HepG2 (cell line): ENCODE measurements around the gene CDH1. TPM values are rescaled to one million over a fixed set of nuclear protein-coding genes. Genes with fewer than 3 reads are reported as not detected.

Experiments used
- ATF2 ChIP-seq: sonication (generic); formaldehyde crosslinking; IDR thresholded peaks from 2 replicates; pipeline ENCODE4 v1.4.0; 2020; ENCODE audit warnings: missing genetic modification reagents
- ESRRA ChIP-seq: sonication (generic); formaldehyde crosslinking; IDR thresholded peaks from 2 replicates; pipeline ENCODE4 v1.5.1; 2020; ENCODE audit warnings: mild to moderate bottlenecking, low read depth, missing genetic modification reagents
- GABPA ChIP-seq, 2 experiments: IDR thresholded peaks; 2 replicates each; pipeline ENCODE4 v1.6.1; 2011 to 2016; ENCODE audit warnings: low read depth in 2 of 2, low read length in 1 of 2, missing biosample characterization in 1 of 2, missing genetic modification characterization in 1 of 2
- HOXD1 ChIP-seq: sonication (generic); formaldehyde crosslinking; IDR thresholded peaks from 2 replicates; pipeline ENCODE4 v1.5.0; 2020; ENCODE audit warnings: missing genetic modification reagents
- KIAA2018 ChIP-seq: sonication (generic); formaldehyde crosslinking; IDR thresholded peaks from 2 replicates; pipeline ENCODE4 v1.5.0; 2020; ENCODE audit warnings: mild to moderate bottlenecking, missing genetic modification reagents, borderline replicate concordance
- SOX13 ChIP-seq, 3 experiments: fragments of 450-650 bp in 1 of 3; sonication (generic) in 1 of 3; formaldehyde crosslinking in 1 of 3; IDR thresholded peaks in 2 of 3; conservative IDR thresholded peaks in 1 of 3; 2 replicates each; pipeline versions ENCODE4 v1.5.0 to v1.6.1; 2016 to 2020; ENCODE audit warnings: antibody characterized with exemption in 1 of 3, mild to moderate bottlenecking in 1 of 3, missing compliant biosample characterization in 1 of 3, missing genetic modification reagents in 1 of 3, moderate library complexity in 1 of 3
- SP1 ChIP-seq, 2 experiments: fragments of 450-650 bp in 1 of 2; sonication (generic) in 1 of 2; formaldehyde crosslinking in 1 of 2; IDR thresholded peaks; 2 replicates each; pipeline versions ENCODE4 v1.4.0 to v1.6.1; 2016 to 2020; ENCODE audit warnings: missing genetic modification reagents in 1 of 2
- SPEN ChIP-seq: sonication (generic); formaldehyde crosslinking; IDR thresholded peaks from 2 replicates; pipeline ENCODE4 v1.5.1; 2020; ENCODE audit warnings: low read depth, mild to moderate bottlenecking, missing genetic modification reagents
- TAF15 ChIP-seq: fragments of 200-400 bp; formaldehyde crosslinking; IDR thresholded peaks from one replicate; pipeline ENCODE4 v1.6.1; 2018; ENCODE audit warnings: mild to moderate bottlenecking, low read depth, low read length; ENCODE audit not compliant: poor library complexity, severe bottlenecking
- THAP11 ChIP-seq: IDR thresholded peaks from 2 replicates; pipeline ENCODE4 v1.6.1; 2016; ENCODE audit warnings: missing biosample characterization, missing genetic modification reagents
- ZNF180 ChIP-seq: sonication (generic); formaldehyde crosslinking; IDR thresholded peaks from 2 replicates; pipeline ENCODE4 v1.4.0; 2020; ENCODE audit warnings: low read depth, missing genetic modification reagents, borderline replicate concordance
- ZNF224 ChIP-seq: sonication (generic); formaldehyde crosslinking; IDR thresholded peaks from 2 replicates; pipeline ENCODE4 v1.5.0; 2020; ENCODE audit warnings: mild to moderate bottlenecking, missing genetic modification reagents
- ZNF34 ChIP-seq: sonication (generic); formaldehyde crosslinking; IDR thresholded peaks from 2 replicates; pipeline ENCODE4 v1.4.0; 2020; ENCODE audit warnings: mild to moderate bottlenecking, missing genetic modification reagents, borderline replicate concordance
- polyA plus RNA-seq, 8 experiments: library from polyadenylated mRNA; depleted of rRNA in 3 of 8; stranded (reverse) in 7 of 8; unstranded in 1 of 8; fragments of >200 nt; fragmentation: Illumina TruSeq in 4 of 8; extraction: Trizol in 4 of 8; gene quantifications; 2 replicates each; pipeline versions ENCODE4 v1.2.1 to v1.2.3, GENCODE V29; 2011 to 2016; ENCODE audit warnings: low read depth in 4 of 8, missing spikeins in 1 of 8, mixed read lengths in 1 of 8; ENCODE audit not compliant: insufficient read depth in 1 of 8
- total RNA-seq, 5 experiments: library from RNA; depleted of rRNA; stranded (reverse); fragments of >200 nt; fragmentation: Illumina TruSeq; extraction: Trizol; gene quantifications; 2 replicates each; pipeline ENCODE4 v1.2.3, GENCODE V29; 2016; ENCODE audit warnings: low read depth in 1 of 5
- TF ChIP-seq, protein P1 (sequence below): sonication (generic); formaldehyde crosslinking; IDR thresholded peaks from 2 replicates; pipeline ENCODE4 v1.4.0; 2020; ENCODE audit warnings: missing genetic modification reagents
- TF ChIP-seq, protein P2 (sequence below): fragments of 450-650 bp; IDR thresholded peaks from 2 replicates; pipeline ENCODE4 v1.6.1; 2017

The CDH1 gene
- total and polyA plus RNA-seq, 2 of the 13 experiments (the other 11 are each of a cell fraction or from before 2014, with no cell fraction given), result 0.95 to 9.8 TPM

DNA sequence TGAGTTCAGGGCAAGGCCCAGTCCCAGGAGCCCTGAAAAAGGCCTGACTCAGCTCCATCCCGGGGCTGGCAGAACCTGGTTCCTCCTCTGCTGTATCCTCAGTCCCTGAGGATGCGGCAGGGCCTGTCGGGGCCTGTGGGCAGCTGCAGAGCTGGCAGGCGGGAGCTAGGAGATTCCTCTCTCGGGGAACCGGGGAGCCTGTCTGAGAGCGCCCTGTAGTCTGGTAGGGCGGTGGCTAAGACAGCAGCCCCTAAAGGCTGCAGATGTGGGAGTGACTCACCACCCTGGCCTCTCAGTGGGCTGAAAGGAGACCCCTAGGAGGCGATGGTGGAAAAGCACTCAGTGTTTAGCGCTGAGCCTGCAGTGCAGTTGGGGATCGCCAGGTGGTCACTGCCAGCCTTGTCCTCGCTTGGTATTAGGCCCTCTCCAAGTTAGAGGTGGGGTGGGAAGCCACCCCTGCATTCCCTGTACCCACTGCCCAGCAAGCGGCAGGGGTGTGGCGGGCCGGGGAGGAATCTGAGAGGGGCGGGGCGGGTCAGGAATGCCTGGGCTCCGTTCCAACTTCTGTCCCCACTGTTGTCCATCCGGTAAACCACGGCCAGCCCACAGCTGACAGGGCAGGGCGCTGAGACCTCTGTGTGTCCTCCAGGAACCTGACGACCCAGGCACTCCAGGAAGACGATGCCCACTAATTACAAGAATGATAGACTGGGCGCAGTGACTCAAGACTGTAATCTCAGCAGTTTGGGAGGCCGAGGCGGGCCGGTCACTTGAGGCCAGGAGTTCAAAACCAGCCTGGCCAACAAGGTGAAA is 29.5 kb upstream of the CDH1 start (continued):
- TF ChIP-seq HOXD1 (CRISPR knock-in tag), result no peak
- peak; percentile 65; the same call in 1 of the 2 replicates for TF ChIP-seq ZNF34
- TF ChIP-seq ZNF224, result no peak
- peak; percentile 48; the same call in 1 of the 2 replicates for TF ChIP-seq THAP11 (CRISPR knock-in tag)
- TF ChIP-seq, protein P1, sequence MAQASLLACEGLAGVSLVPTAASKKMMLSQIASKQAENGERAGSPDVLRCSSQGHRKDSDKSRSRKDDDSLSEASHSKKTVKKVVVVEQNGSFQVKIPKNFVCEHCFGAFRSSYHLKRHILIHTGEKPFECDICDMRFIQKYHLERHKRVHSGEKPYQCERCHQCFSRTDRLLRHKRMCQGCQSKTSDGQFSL (CRISPR knock-in tag), result no peak
- TF ChIP-seq KIAA2018 (CRISPR knock-in tag), result no peak
- TF ChIP-seq SP1 (IDR thresholded peaks at IDR 0.05), result no peak
- TF ChIP-seq SP1 (CRISPR knock-in tag; IDR thresholded peaks at IDR 0.05), result 0 out of 2 replicates have a peak, but pooled peaks have one; percentile 14
- TF ChIP-seq, protein P2, sequence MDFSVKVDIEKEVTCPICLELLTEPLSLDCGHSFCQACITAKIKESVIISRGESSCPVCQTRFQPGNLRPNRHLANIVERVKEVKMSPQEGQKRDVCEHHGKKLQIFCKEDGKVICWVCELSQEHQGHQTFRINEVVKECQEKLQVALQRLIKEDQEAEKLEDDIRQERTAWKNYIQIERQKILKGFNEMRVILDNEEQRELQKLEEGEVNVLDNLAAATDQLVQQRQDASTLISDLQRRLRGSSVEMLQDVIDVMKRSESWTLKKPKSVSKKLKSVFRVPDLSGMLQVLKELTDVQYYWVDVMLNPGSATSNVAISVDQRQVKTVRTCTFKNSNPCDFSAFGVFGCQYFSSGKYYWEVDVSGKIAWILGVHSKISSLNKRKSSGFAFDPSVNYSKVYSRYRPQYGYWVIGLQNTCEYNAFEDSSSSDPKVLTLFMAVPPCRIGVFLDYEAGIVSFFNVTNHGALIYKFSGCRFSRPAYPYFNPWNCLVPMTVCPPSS, result no peak
- no peak for TF ChIP-seq GABPA (IDR thresholded peaks at IDR 0.05; ENCODE audit: low read depth, low read length)
- TF ChIP-seq GABPA (CRISPR knock-in tag; IDR thresholded peaks at IDR 0.05; ENCODE audit: low read depth), result 0 out of 2 replicates have a peak, but pooled peaks have one; percentile 12
- TF ChIP-seq SOX13 (IDR thresholded peaks at IDR 0.05), result no peak
- peak in 1 of 2 experiments; percentile 51; a peak in 1 of 4 replicates for TF ChIP-seq SOX13 (CRISPR knock-in tag; conservative IDR thresholded peaks at IDR 0.05 in 1 of 2, IDR thresholded peaks at IDR 0.05 in 1 of 2)
- TF ChIP-seq ESRRA (CRISPR knock-in tag), result 0 out of 2 replicates have a peak, but pooled peaks have one; percentile 10
- peak; percentile 28; the same call in 1 of the 2 replicates for TF ChIP-seq SPEN (CRISPR knock-in tag)
- no peak for TF ChIP-seq ATF2 (CRISPR knock-in tag)
- TF ChIP-seq TAF15, result no peak
- TF ChIP-seq ZNF180 (CRISPR knock-in tag), result no peak
